WI38 (cell line): ENCODE measurements around the gene RTN4IP1.
"Not testable (repeated sequence)": the region's sequence is repeated elsewhere in the genome, so short reads cannot be mapped to it uniquely, and the experiment has no call there.

Experiments
- H3K4me3 ChIP-seq: 2 replicates; pipeline ENCODE4 v1.5.1; 2011; ENCODE audit warnings: low read depth, mild to moderate bottlenecking, control low read depth, low read length
- CTCF ChIP-seq: IDR thresholded peaks from 2 replicates; pipeline ENCODE4 v1.5.1; 2012; ENCODE audit warnings: low read depth, mild to moderate bottlenecking, control low read depth, low read length

The RTN4IP1 gene

GRCh38 chr6:106556368-106556960, 72.8 kb downstream of the RTN4IP1 start:
- no peak for TF ChIP-seq CTCF
- no peak overlapping the region for H3K4me3 ChIP-seq

- no peak overlapping the region for H3K4me3 ChIP-seq
- no peak for TF ChIP-seq CTCF
Observed at GRCh38 chr6:106555767-106556166, 73.5 kb downstream of the RTN4IP1 start.

GRCh38 chr6:106553440-106553839, 75.9 kb downstream of the RTN4IP1 start:
- H3K4me3 ChIP-seq = no peak overlapping the region
- TF ChIP-seq CTCF = no peak

- H3K4me3 ChIP-seq = no peak overlapping the region
- no peak for TF ChIP-seq CTCF
Observed at GRCh38 chr6:106551155-106551554, 78.1 kb downstream of the RTN4IP1 start.

GRCh38 chr6:106549521-106549920, 79.8 kb downstream of the RTN4IP1 start:
- no peak for TF ChIP-seq CTCF
- no peak overlapping the region for H3K4me3 ChIP-seq

GRCh38 chr6:106548926-106549455, 80.3 kb downstream of the RTN4IP1 start:
- not testable (repeated sequence) for H3K4me3 ChIP-seq

GRCh38 chr6:106547601-106548453, 81.5 kb downstream of the RTN4IP1 start:
- H3K4me3 ChIP-seq = no peak overlapping the region
- TF ChIP-seq CTCF = no peak
